ENCODE measurements around the gene MRPL48. TPM values are rescaled to one million over a fixed set of nuclear protein-coding genes. Genes with fewer than 3 reads are reported as not detected.

MRPL48 gene
- total RNA-seq, 1 experiment from 2014 or later, result 66.8 TPM

DNA sequence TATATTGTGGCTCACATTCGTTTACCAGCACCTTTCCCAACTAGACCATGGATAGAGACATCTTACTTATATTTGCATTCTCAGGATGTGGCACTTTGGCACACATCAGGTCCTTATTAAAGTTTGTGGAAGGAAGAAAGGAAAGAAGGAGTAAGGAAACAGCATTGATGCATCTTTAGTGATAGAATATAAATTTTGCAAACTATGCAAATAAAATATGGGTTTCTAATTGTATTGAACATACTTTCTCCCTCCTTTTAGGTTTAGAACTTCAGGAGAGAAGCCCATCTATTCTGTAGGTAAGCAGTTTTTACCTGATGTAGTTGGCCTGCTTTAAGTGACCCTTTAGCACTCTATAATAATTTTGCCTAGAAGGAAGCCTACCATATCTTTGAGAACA lies 20.4 kb downstream of the MRPL48 start:
- peaks cover 0 to 2% of the 10 kb centered on the region in 2 experiments; a peak in 1 of 4 replicates for H3K36me3 ChIP-seq (ENCODE audit: control insufficient read depth in 1 of 2, insufficient read depth in 2 of 2, low read length in 2 of 2)
- no peaks in the 10 kb centered on the region for H4K20me1 ChIP-seq (ENCODE audit: insufficient read depth)
- H3K27ac ChIP-seq (ENCODE audit: low read depth, low read length), result no peak overlapping the region
- ChIA-PET POLR2A (no interaction called here), RAD21 (ENCODE audit: low non-redundant PET in 1 of 2, low total read pairs in 2 of 2, uncharacterized antibody in 2 of 2, unreplicated experiment in 2 of 2) (no interaction called here), CTCF (no interaction called here)
- H3K9me2 ChIP-seq (ENCODE audit: insufficient read depth), result no peaks in the 10 kb centered on the region
- no TSS peak for BruUV-seq (replicated peaks)
- ATAC-seq, result no peak
- H3K4me1 ChIP-seq (ENCODE audit: control insufficient read depth in 1 of 2, insufficient read depth in 2 of 2, low read length in 2 of 2), result no peaks in the 10 kb centered on the region
- no peak overlapping the region for H3K4me3 ChIP-seq (replicated peaks in 1 of 2; ENCODE audit: low read depth in 1 of 2, low read length in 2 of 2)
- intact Hi-C loops (cut with micrococcal nuclease), result no loop called here
- 0 out of 2 replicates have a peak, but pooled peaks cover 5% of the 10 kb centered on the region for H3K79me2 ChIP-seq (ENCODE audit: insufficient read depth, low read length)
- no peaks in the 10 kb centered on the region for H3K27me3 ChIP-seq (ENCODE audit: insufficient read depth, low read length)
- H2AFZ ChIP-seq (ENCODE audit: low read depth, low read length, poor library complexity, severe bottlenecking), result no peak overlapping the region
- no peak for TF ChIP-seq ELF1 (IDR thresholded peaks at IDR 0.05; ENCODE audit: borderline replicate concordance, low read depth)
- no peak for TF ChIP-seq SP1 (IDR thresholded peaks at IDR 0.05; ENCODE audit: low read depth)
- no peak for TF ChIP-seq RAD21 (IDR thresholded peaks at IDR 0.05; ENCODE audit: low read depth)
- TF ChIP-seq, protein P1, sequence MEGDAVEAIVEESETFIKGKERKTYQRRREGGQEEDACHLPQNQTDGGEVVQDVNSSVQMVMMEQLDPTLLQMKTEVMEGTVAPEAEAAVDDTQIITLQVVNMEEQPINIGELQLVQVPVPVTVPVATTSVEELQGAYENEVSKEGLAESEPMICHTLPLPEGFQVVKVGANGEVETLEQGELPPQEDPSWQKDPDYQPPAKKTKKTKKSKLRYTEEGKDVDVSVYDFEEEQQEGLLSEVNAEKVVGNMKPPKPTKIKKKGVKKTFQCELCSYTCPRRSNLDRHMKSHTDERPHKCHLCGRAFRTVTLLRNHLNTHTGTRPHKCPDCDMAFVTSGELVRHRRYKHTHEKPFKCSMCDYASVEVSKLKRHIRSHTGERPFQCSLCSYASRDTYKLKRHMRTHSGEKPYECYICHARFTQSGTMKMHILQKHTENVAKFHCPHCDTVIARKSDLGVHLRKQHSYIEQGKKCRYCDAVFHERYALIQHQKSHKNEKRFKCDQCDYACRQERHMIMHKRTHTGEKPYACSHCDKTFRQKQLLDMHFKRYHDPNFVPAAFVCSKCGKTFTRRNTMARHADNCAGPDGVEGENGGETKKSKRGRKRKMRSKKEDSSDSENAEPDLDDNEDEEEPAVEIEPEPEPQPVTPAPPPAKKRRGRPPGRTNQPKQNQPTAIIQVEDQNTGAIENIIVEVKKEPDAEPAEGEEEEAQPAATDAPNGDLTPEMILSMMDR (IDR thresholded peaks at IDR 0.05 in 2 of 3, conservative IDR thresholded peaks at IDR 0.05 in 1 of 3; ENCODE audit: borderline replicate concordance in 1 of 3, insufficient read depth in 1 of 3, low read depth in 2 of 3, low read length in 2 of 3), result no peak
- TF ChIP-seq SIN3A (IDR thresholded peaks at IDR 0.05; ENCODE audit: low read depth), result no peak
- TF ChIP-seq, protein P2, sequence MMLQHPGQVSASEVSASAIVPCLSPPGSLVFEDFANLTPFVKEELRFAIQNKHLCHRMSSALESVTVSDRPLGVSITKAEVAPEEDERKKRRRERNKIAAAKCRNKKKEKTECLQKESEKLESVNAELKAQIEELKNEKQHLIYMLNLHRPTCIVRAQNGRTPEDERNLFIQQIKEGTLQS (IDR thresholded peaks at IDR 0.05), result no peak
- TF ChIP-seq, protein P3, sequence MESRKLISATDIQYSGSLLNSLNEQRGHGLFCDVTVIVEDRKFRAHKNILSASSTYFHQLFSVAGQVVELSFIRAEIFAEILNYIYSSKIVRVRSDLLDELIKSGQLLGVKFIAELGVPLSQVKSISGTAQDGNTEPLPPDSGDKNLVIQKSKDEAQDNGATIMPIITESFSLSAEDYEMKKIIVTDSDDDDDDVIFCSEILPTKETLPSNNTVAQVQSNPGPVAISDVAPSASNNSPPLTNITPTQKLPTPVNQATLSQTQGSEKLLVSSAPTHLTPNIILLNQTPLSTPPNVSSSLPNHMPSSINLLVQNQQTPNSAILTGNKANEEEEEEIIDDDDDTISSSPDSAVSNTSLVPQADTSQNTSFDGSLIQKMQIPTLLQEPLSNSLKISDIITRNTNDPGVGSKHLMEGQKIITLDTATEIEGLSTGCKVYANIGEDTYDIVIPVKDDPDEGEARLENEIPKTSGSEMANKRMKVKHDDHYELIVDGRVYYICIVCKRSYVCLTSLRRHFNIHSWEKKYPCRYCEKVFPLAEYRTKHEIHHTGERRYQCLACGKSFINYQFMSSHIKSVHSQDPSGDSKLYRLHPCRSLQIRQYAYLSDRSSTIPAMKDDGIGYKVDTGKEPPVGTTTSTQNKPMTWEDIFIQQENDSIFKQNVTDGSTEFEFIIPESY (IDR thresholded peaks at IDR 0.05; ENCODE audit: extremely low read depth, insufficient replicate concordance, low read length), result no peak
- no peak for TF ChIP-seq TCF7L2 (IDR thresholded peaks at IDR 0.05; ENCODE audit: borderline replicate concordance, extremely low read depth, insufficient read depth, insufficient read length)
- TF ChIP-seq, protein P4, sequence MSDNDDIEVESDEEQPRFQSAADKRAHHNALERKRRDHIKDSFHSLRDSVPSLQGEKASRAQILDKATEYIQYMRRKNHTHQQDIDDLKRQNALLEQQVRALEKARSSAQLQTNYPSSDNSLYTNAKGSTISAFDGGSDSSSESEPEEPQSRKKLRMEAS (IDR thresholded peaks at IDR 0.05), result no peak
- TF ChIP-seq ZNF274 (IDR thresholded peaks at IDR 0.05; ENCODE audit: low read depth, low read length), result no peak
- no peak for TF ChIP-seq EZH2 (IDR thresholded peaks at IDR 0.05)
- no peak for TF ChIP-seq POLR2AphosphoS5 (IDR thresholded peaks at IDR 0.05; ENCODE audit: low read depth, low read length)
- no peak for TF ChIP-seq JUND (IDR thresholded peaks at IDR 0.05)
- TF ChIP-seq SRF (IDR thresholded peaks at IDR 0.05; ENCODE audit: low read depth), result no peak
- TF ChIP-seq EZH2phosphoT487 (IDR thresholded peaks at IDR 0.05; ENCODE audit: borderline replicate concordance), result no peak
- TF ChIP-seq POLR2A (IDR thresholded peaks at IDR 0.05; ENCODE audit: borderline replicate concordance, extremely low read depth, insufficient read depth, insufficient read length), result no peak
- TF ChIP-seq CEBPB (IDR thresholded peaks at IDR 0.05; ENCODE audit: low read depth), result no peak
- no peak for TF ChIP-seq ZFX (IDR thresholded peaks at IDR 0.05)
- no peak for TF ChIP-seq FOSL1 (IDR thresholded peaks at IDR 0.05; ENCODE audit: low read depth)
- no peaks in the 10 kb centered on the region for H3K9me3 ChIP-seq (ENCODE audit: control insufficient read depth in 1 of 2, insufficient read depth in 1 of 2, low read depth in 1 of 2, low read length in 2 of 2)
- no peak overlapping the region for H3K9ac ChIP-seq (ENCODE audit: low read length)
- H3K4me2 ChIP-seq (ENCODE audit: low read length), result no peak overlapping the region
- no peak for DNase-seq (ENCODE audit: low read depth, low spot score)
